ENCODE results near the gene USP17L15. TPM values are rescaled to one million over a fixed set of nuclear protein-coding genes. Genes with fewer than 3 reads are reported as not detected.
"Not testable (repeated sequence)": the region's sequence is repeated elsewhere in the genome, so short reads cannot be mapped to it uniquely, and the experiment has no call there.

USP17L15 gene, protein sequence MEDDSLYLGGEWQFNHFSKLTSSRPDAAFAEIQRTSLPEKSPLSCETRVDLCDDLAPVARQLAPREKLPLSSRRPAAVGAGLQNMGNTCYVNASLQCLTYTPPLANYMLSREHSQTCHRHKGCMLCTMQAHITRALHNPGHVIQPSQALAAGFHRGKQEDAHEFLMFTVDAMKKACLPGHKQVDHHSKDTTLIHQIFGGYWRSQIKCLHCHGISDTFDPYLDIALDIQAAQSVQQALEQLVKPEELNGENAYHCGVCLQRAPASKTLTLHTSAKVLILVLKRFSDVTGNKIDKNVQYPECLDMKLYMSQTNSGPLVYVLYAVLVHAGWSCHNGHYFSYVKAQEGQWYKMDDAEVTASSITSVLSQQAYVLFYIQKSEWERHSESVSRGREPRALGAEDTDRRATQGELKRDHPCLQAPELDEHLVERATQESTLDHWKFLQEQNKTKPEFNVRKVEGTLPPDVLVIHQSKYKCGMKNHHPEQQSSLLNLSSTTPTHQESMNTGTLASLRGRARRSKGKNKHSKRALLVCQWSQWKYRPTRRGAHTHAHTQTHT
- not detected for total RNA-seq
- long read RNA-seq: 0 reads

DNA sequence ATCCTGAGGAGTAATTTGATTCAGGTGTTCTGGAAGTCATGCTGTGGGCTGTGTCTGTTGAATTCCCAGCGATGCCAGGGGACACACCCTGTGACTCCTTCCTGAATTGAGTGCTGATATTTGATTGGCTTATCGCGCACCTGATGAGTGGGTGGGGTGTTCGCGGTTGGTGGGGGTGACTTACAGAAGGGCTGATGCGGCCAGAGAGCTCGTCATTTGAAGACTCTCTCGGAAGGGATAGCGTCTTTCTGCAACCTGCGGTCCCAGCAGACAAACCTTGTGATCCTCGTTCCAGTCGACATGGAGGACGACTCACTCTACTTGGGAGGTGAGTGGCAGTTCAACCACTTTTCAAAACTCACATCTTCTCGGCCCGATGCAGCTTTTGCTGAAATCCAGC is at the start of gene USP17L15:
TSS of gene USP17L15 (plus strand) at position 301 of the 400 bp plus-strand sequence. CDS start at position 301, 0 bp downstream.
- H3K27me3 ChIP-seq (ENCODE audit: low read depth); H3K27ac ChIP-seq (replicated peaks); H3K9me3 ChIP-seq (replicated peaks); intact Hi-C loops (cut with micrococcal nuclease); H3K4me1 ChIP-seq; H3K4me3 ChIP-seq; DNase-seq; H3K36me3 ChIP-seq: not testable (repeated sequence)

DNA sequence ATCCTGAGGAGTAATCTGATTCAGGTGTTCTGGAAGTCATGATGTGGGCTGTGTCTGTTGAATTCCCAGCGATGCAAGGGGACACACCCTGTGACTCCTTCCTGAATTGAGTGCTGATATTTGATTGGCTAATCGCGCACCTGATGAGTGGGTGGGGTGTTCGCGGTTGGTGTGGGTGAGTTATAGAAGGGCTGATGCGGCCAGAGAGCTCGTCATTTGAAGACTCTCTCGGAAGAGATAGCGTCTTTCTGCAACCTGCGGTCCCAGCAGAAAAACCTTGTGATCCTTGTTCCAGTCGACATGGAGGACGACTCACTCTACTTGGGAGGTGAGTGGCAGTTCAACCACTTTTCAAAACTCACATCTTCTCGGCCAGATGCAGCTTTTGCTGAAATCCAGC is 23.8 kb upstream of the USP17L15 start, which contains the start of gene USP17L10:
TSS of gene USP17L10 (plus strand) at position 301 of the 400 bp plus-strand sequence. CDS start at position 301, 0 bp downstream.
- H3K27me3 ChIP-seq (ENCODE audit: low read depth); DNase-seq; intact Hi-C loops (cut with micrococcal nuclease); H3K4me3 ChIP-seq; H3K9me3 ChIP-seq (replicated peaks); H3K4me1 ChIP-seq; H3K36me3 ChIP-seq; H3K27ac ChIP-seq (replicated peaks): not testable (repeated sequence)

DNA sequence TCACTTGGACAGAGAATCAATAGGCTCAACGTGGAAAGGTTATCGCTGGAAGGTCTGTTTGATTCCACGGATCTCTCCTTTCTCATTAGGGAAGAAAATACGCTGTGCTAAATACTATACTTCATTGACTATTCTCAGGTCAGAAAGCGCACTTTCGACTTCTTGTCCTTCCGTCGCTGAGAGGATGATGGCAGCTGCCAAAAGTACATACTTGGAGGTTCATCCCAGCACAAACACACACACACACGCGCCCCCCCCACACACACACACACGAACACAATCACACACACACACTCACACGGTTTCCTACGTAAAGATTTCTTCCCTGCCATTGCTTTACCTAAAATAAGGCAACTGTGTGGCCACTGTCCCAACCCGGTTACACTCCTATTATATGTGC is 19.5 kb upstream of the USP17L15 start:
- H3K4me1 ChIP-seq; intact Hi-C loops (cut with micrococcal nuclease): not testable (repeated sequence)

DNA sequence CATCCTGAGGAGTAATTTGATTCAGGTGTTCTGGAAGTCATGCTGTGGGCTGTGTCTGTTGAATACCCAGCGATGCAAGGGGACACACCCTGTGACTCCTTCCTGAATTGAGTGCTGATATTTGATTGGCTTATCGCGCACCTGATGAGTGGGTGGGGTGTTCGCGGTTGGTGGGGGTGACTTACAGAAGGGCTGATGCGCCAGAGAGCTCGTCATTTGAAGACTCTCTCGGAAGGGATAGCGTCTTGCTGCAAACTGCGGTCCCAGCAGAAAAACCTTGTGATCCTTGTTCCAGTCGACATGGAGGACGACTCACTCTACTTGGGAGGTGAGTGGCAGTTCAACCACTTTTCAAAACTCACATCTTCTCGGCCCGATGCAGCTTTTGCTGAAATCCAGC is 19.1 kb upstream of the USP17L15 start, which contains the start of gene USP17L11:
TSS of gene USP17L11 (plus strand) at position 301 of the 400 bp plus-strand sequence. CDS start at position 301, 0 bp downstream.
- H3K36me3 ChIP-seq; H3K9me3 ChIP-seq (replicated peaks); intact Hi-C loops (cut with micrococcal nuclease); H3K27ac ChIP-seq (replicated peaks); DNase-seq; H3K4me3 ChIP-seq; H3K4me1 ChIP-seq; H3K27me3 ChIP-seq (ENCODE audit: low read depth): not testable (repeated sequence)

More for the DNA sequence above, 19.5 kb upstream of the USP17L15 start:
- H3K9me3 ChIP-seq (replicated peaks); H3K27me3 ChIP-seq (ENCODE audit: low read depth); H3K27ac ChIP-seq (replicated peaks); H3K4me3 ChIP-seq; H3K36me3 ChIP-seq; DNase-seq: not testable (repeated sequence)

DNA sequence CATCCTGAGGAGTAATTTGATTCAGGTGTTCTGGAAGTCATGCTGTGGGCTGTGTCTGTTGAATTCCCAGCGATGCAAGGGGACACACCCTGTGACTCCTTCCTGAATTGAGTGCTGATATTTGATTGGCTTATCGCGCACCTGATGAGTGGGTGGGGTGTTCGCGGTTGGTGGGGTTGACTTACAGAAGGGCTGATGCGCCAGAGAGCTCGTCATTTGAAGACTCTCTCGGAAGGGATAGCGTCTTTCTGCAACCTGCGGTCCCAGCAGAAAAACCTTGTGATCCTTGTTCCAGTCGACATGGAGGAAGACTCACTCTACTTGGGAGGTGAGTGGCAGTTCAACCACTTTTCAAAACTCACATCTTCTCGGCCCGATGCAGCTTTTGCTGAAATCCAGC is 14.3 kb upstream of the USP17L15 start, which contains the start of gene USP17L12:
TSS of gene USP17L12 (plus strand) at position 301 of the 400 bp plus-strand sequence. CDS start at position 301, 0 bp downstream.
- H3K4me3 ChIP-seq; H3K36me3 ChIP-seq; DNase-seq; intact Hi-C loops (cut with micrococcal nuclease); H3K4me1 ChIP-seq; H3K9me3 ChIP-seq (replicated peaks); H3K27ac ChIP-seq (replicated peaks); H3K27me3 ChIP-seq (ENCODE audit: low read depth): not testable (repeated sequence)

DNA sequence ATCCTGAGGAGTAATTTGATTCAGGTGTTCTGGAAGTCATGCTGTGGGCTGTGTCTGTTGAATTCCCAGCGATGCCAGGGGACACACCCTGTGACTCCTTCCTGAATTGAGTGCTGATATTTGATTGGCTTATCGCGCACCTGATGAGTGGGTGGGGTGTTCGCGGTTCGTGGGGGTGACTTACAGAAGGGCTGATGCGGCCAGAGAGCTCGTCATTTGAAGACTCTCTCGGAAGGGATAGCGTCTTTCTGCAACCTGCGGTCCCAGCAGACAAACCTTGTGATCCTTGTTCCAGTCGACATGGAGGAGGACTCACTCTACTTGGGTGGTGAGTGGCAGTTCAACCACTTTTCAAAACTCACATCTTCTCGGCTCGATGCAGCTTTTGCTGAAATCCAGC is 9.6 kb upstream of the USP17L15 start, which contains the start of gene USP17L13:
TSS of gene USP17L13 (plus strand) at position 301 of the 400 bp plus-strand sequence. CDS start at position 301, 0 bp downstream.
- H3K36me3 ChIP-seq; H3K27ac ChIP-seq (replicated peaks); DNase-seq; H3K27me3 ChIP-seq (ENCODE audit: low read depth); H3K4me3 ChIP-seq; H3K9me3 ChIP-seq (replicated peaks); H3K4me1 ChIP-seq; intact Hi-C loops (cut with micrococcal nuclease): not testable (repeated sequence)

DNA sequence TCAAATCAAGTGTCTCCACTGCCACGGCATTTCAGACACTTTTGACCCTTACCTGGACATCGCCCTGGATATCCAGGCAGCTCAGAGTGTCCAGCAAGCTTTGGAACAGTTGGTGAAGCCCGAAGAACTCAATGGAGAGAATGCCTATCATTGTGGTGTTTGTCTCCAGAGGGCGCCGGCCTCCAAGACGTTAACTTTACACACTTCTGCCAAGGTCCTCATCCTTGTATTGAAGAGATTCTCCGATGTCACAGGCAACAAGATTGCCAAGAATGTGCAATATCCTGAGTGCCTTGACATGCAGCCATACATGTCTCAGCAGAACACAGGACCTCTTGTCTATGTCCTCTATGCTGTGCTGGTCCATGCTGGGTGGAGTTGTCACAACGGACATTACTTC is 3.9 kb upstream of the USP17L15 start:
- H3K4me1 ChIP-seq; DNase-seq; H3K27ac ChIP-seq (replicated peaks); intact Hi-C loops (cut with micrococcal nuclease); H3K36me3 ChIP-seq; H3K27me3 ChIP-seq (ENCODE audit: low read depth); H3K9me3 ChIP-seq (replicated peaks); H3K4me3 ChIP-seq: not testable (repeated sequence)

DNA sequence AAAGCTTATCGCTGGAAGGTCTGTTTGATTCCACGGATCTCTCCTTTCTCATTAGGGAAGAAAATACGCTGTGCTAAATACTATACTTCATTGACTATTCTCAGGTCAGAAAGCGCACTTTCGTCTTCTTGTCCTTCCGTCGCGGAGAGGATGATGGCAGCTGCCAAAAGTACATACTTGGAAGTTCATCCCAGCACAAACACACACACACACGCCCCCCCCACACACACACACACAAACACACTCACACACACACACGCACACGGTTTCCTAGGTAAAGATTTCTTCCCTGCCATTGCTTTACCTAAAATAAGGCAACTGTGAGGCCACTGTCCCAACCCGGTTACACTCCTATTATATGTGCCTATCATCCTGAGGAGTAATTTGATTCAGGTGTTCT is 4.3 kb downstream of the USP17L15 start:
- H3K27me3 ChIP-seq (ENCODE audit: low read depth); H3K4me1 ChIP-seq; H3K4me3 ChIP-seq; H3K9me3 ChIP-seq (replicated peaks); intact Hi-C loops (cut with micrococcal nuclease); DNase-seq; H3K27ac ChIP-seq (replicated peaks); H3K36me3 ChIP-seq: not testable (repeated sequence)

DNA sequence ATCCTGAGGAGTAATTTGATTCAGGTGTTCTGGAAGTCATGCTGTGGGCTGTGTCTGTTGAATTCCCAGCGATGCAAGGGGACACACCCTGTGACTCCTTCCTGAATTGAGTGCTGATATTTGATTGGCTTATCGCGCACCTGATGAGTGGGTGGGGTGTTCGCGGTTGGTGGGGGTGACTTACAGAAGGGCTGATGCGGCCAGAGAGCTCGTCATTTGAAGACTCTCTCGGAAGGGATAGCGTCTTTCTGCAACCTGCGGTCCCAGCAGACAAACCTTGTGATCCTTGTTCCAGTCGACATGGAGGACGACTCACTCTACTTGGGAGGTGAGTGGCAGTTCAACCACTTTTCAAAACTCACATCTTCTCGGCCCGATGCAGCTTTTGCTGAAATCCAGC is 9.4 kb downstream of the USP17L15 start, which contains the start of gene USP17L17:
TSS of gene USP17L17 (plus strand) at position 301 of the 400 bp plus-strand sequence. CDS start at position 301, 0 bp downstream.
- H3K36me3 ChIP-seq; H3K27ac ChIP-seq (replicated peaks); H3K9me3 ChIP-seq (replicated peaks); DNase-seq; H3K4me1 ChIP-seq; H3K27me3 ChIP-seq (ENCODE audit: low read depth); H3K4me3 ChIP-seq; intact Hi-C loops (cut with micrococcal nuclease): not testable (repeated sequence)

DNA sequence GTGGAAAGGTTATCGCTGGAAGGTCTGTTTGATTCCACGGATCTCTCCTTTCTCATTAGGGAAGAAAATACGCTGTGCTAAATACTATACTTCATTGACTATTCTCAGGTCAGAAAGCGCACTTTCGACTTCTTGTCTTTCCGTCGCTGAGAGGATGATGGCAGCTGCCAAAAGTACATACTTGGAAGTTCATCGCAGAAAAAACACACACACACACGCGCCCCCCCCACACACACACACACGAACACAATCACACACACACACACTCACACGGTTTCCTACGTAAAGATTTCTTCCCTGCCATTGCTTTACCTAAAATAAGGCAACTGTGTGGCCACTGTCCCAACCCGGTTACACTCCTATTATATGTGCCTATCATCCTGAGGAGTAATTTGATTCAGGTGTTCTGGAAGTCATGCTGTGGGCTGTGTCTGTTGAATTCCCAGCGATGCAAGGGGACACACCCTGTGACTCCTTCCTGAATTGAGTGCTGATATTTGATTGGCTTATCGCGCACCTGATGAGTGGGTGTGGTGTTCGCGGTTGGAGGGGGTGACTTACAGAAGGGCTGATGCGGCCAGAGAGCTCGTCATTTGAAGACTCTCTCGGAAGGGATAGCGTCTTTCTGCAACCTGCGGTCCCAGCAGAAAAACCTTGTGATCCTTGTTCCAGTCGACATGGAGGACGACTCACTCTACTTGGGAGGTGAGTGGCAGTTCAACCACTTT is 13.9 kb downstream of the USP17L15 start, which contains the start of gene USP17L18:
TSS of gene USP17L18 (plus strand) at position 678 of the 728 bp plus-strand sequence. CDS start at position 678, 0 bp downstream.
- not testable (repeated sequence) for H3K36me3 ChIP-seq, H3K4me3 ChIP-seq

DNA sequence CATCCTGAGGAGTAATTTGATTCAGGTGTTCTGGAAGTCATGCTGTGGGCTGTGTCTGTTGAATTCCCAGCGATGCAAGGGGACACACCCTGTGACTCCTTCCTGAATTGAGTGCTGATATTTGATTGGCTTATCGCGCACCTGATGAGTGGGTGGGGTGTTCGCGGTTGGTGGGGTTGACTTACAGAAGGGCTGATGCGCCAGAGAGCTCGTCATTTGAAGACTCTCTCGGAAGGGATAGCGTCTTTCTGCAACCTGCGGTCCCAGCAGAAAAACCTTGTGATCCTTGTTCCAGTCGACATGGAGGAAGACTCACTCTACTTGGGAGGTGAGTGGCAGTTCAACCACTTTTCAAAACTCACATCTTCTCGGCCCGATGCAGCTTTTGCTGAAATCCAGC is 18.9 kb downstream of the USP17L15 start, which contains the start of gene USP17L19:
TSS of gene USP17L19 (plus strand) at position 301 of the 400 bp plus-strand sequence. CDS start at position 301, 0 bp downstream.
- H3K9me3 ChIP-seq (replicated peaks); H3K27ac ChIP-seq (replicated peaks); H3K36me3 ChIP-seq; H3K27me3 ChIP-seq (ENCODE audit: low read depth); intact Hi-C loops (cut with micrococcal nuclease); H3K4me3 ChIP-seq; H3K4me1 ChIP-seq; DNase-seq: not testable (repeated sequence)

More for the DNA sequence above, 13.9 kb downstream of the USP17L15 start, which contains the start of gene USP17L18:
- peak; percentile 2 for DNase-seq
- intact Hi-C loops (cut with micrococcal nuclease); H3K4me1 ChIP-seq; H3K27ac ChIP-seq (replicated peaks); H3K9me3 ChIP-seq (replicated peaks); H3K27me3 ChIP-seq (ENCODE audit: low read depth): not testable (repeated sequence)

DNA sequence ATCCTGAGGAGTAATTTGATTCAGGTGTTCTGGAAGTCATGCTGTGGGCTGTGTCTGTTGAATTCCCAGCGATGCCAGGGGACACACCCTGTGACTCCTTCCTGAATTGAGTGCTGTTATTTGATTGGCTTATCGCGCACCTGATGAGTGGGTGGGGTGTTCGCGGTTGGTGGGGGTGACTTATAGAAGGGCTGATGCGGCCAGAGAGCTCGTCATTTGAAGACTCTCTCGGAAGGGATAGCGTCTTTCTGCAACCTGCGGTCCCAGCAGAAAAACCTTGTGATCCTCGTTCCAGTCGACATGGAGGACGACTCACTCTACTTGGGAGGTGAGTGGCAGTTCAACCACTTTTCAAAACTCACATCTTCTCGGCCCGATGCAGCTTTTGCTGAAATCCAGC is 23.6 kb downstream of the USP17L15 start, which contains the start of gene USP17L20:
TSS of gene USP17L20 (plus strand) at position 301 of the 400 bp plus-strand sequence. CDS start at position 301, 0 bp downstream.
- H3K4me1 ChIP-seq; H3K27me3 ChIP-seq (ENCODE audit: low read depth); H3K4me3 ChIP-seq; intact Hi-C loops (cut with micrococcal nuclease); DNase-seq; H3K36me3 ChIP-seq; H3K9me3 ChIP-seq (replicated peaks); H3K27ac ChIP-seq (replicated peaks): not testable (repeated sequence)

DNA sequence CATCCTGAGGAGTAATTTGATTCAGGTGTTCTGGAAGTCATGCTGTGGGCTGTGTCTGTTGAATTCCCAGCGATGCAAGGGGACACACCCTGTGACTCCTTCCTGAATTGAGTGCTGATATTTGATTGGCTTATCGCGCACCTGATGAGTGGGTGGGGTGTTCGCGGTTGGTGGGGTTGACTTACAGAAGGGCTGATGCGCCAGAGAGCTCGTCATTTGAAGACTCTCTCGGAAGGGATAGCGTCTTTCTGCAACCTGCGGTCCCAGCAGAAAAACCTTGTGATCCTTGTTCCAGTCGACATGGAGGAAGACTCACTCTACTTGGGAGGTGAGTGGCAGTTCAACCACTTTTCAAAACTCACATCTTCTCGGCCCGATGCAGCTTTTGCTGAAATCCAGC is 28.4 kb downstream of the USP17L15 start, which contains the start of gene USP17L21:
TSS of gene USP17L21 (plus strand) at position 301 of the 400 bp plus-strand sequence. CDS start at position 301, 0 bp downstream.
- DNase-seq: not testable (repeated sequence)

More for the DNA sequence above, 28.4 kb downstream of the USP17L15 start, which contains the start of gene USP17L21:
- H3K4me3 ChIP-seq; H3K4me1 ChIP-seq; H3K36me3 ChIP-seq; H3K27ac ChIP-seq (replicated peaks); intact Hi-C loops (cut with micrococcal nuclease); H3K27me3 ChIP-seq (ENCODE audit: low read depth); H3K9me3 ChIP-seq (replicated peaks): not testable (repeated sequence)
